ENCODE measurements around the gene PAAF1.

- TF ChIP-seq ZNF274 (IDR thresholded peaks at IDR 0.05; ENCODE audit: low read depth, low read length) (no peak), YY1 (IDR thresholded peaks at IDR 0.05; ENCODE audit: insufficient read depth, insufficient read length) (no peak)
These were observed 74.3 kb downstream of the PAAF1 start, which contains the start of gene DNAJB13 for GRCh38 chr11:73950869-73951710.
